Osteoblast (primary cell): ENCODE data around the gene PBX1. TPM values are rescaled to one million over a fixed set of nuclear protein-coding genes. Genes with fewer than 3 reads are reported as not detected.
A peak's percentile ranks its signal among the peaks of the same experiment; 100 is the strongest.

Source experiments
- DNase-seq: peaks from one replicate; pipeline ENCODE4 v3.0.0; 2011; ENCODE audit warnings: low spot score, mixed read lengths; ENCODE audit not compliant: insufficient read length; ENCODE audit errors: missing footprints
- H2AFZ ChIP-seq: 2 replicates; pipeline ENCODE4 v1.6.0; 2011; ENCODE audit warnings: mild to moderate bottlenecking, low read length
- H3K27ac ChIP-seq: 2 replicates; pipeline ENCODE4 v1.5.1; 2011; ENCODE audit warnings: mild to moderate bottlenecking, low read depth, low read length, moderate library complexity
- H3K27me3 ChIP-seq: 2 replicates; pipeline ENCODE4 v1.6.0; 2012; ENCODE audit warnings: mild to moderate bottlenecking, control low read depth, inconsistent platforms, low read length, moderate library complexity; ENCODE audit not compliant: insufficient read depth
- H3K36me3 ChIP-seq: 2 replicates; pipeline ENCODE4 v1.5.1; 2011; ENCODE audit warnings: mild to moderate bottlenecking, low read length, control low read depth, moderate library complexity; ENCODE audit not compliant: insufficient read depth
- H3K4me1 ChIP-seq: 2 replicates; pipeline ENCODE4 v1.5.1; 2011; ENCODE audit warnings: mild to moderate bottlenecking, low read length, control low read depth, moderate library complexity; ENCODE audit not compliant: insufficient read depth
- H3K4me2 ChIP-seq: 2 replicates; pipeline ENCODE4 v1.6.0; 2011; ENCODE audit warnings: mild to moderate bottlenecking, low read length; ENCODE audit not compliant: insufficient read depth
- H3K4me3 ChIP-seq: fragments of 200-600 bp; sonication (generic); 3 replicates; pipeline ENCODE4 v1.5.1; 2012; ENCODE audit warnings: mild to moderate bottlenecking, low read length, inconsistent platforms; ENCODE audit not compliant: insufficient read depth
- H3K79me2 ChIP-seq: 2 replicates; pipeline ENCODE4 v1.6.0; 2012; ENCODE audit warnings: mild to moderate bottlenecking, low read length, control low read depth, inconsistent platforms; ENCODE audit not compliant: insufficient read depth
- H3K9me3 ChIP-seq: 2 replicates; pipeline ENCODE4 v1.5.1; 2011; ENCODE audit warnings: low read depth, low read length, control low read depth
- H4K20me1 ChIP-seq: 2 replicates; pipeline ENCODE4 v1.6.0; 2012; ENCODE audit warnings: mild to moderate bottlenecking, low read length, control low read depth; ENCODE audit not compliant: insufficient read depth
- total RNA-seq: library from RNA; depleted of rRNA; stranded (reverse); fragments of >200 nt; gene quantifications from 2 replicates; pipeline ENCODE4 v1.2.3, GENCODE V29; 2012
- TF ChIP-seq, protein P1 (sequence below): IDR thresholded peaks from 2 replicates; pipeline ENCODE4 v1.5.1; 2011; ENCODE audit warnings: mild to moderate bottlenecking, low read depth, low read length, moderate library complexity; ENCODE audit errors: extremely low read depth

The PBX1 gene
- total RNA-seq, 1 donor: 10.1 TPM

DNA sequence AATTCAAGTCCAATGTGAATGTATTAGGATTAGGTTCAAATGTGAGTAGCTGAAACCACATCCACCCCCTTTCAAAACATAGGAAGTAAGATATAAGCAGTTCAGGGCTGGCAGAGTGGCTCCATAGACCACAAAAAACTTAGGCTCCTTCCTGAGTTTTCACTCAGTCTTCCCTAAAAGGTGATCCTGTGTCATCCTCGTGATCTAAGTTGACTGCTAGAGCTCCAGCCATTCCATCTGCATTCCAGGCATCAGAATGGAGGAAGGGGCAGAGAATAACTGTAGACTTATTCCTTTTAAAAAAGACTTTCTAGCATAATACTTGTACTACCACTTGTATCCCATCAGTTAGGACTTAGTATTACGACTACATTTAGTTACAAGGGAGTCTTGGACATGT, 204.1 kb downstream of the PBX1 start:
- Histone ChIP-seq H3K4me2 (no peak overlapping the region), H3K4me1 (peaks cover 50% of the 10 kb centered on the region), H3K4me3 (no peak overlapping the region), H3K27ac (no peak overlapping the region), H3K79me2 (no peaks in the 10 kb centered on the region), H4K20me1 (no peaks in the 10 kb centered on the region), H3K36me3 (no peaks in the 10 kb centered on the region), H3K27me3 (no peaks in the 10 kb centered on the region), H3K9me3 (no peaks in the 10 kb centered on the region), H2AFZ (no peak overlapping the region)
- TF ChIP-seq, protein P1, sequence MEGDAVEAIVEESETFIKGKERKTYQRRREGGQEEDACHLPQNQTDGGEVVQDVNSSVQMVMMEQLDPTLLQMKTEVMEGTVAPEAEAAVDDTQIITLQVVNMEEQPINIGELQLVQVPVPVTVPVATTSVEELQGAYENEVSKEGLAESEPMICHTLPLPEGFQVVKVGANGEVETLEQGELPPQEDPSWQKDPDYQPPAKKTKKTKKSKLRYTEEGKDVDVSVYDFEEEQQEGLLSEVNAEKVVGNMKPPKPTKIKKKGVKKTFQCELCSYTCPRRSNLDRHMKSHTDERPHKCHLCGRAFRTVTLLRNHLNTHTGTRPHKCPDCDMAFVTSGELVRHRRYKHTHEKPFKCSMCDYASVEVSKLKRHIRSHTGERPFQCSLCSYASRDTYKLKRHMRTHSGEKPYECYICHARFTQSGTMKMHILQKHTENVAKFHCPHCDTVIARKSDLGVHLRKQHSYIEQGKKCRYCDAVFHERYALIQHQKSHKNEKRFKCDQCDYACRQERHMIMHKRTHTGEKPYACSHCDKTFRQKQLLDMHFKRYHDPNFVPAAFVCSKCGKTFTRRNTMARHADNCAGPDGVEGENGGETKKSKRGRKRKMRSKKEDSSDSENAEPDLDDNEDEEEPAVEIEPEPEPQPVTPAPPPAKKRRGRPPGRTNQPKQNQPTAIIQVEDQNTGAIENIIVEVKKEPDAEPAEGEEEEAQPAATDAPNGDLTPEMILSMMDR: no peak
- DNase-seq: no peak

DNA sequence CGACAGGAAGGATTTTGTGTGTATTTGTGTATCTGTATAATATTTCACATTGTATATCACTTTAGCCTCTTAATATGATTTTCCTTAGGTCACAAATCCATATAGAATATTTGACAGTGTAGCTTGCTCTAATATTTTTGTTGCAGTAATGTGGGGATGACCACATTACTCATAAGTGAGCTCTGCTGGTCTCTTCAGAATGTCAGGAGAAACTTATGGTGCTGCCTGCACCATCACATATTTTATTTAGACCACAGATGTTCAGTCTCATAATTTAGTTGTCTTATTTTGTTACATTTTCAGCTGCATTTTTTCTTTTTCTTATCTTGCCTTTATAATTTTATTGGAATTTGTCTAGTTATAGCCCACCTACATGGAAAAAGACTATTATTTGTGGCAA, 205.3 kb downstream of the PBX1 start:
- Histone ChIP-seq H3K9me3 (no peaks in the 10 kb centered on the region), H3K4me1 (peaks cover 54% of the 10 kb centered on the region), H3K36me3 (no peaks in the 10 kb centered on the region), H3K4me3 (no peak overlapping the region), H4K20me1 (no peaks in the 10 kb centered on the region), H3K79me2 (no peaks in the 10 kb centered on the region), H3K4me2 (no peak overlapping the region), H2AFZ (no peak overlapping the region), H3K27ac (peak overlapping the region; percentile 96), H3K27me3 (no peaks in the 10 kb centered on the region)
- TF ChIP-seq, protein P1: no peak
- no peak for DNase-seq

DNA sequence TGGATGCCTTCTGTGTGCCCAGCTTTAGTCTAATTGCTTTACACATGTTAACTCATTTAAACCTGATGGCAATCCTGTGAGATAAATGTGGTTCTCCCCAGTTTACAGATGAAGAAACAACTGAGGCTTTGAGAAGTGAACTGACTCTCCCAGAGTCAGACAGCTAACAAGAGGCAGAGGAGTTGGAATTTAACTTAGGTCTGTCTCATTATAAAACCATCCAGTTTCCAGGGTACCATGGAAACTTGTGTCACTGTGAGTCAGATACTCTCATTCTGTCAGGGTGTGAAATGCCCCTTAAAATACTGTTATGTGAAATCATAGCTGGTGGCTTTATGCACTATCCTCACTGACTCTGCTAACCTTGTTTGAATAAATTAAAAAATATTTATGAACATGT, 206.6 kb downstream of the PBX1 start:
- Histone ChIP-seq H4K20me1 (no peaks in the 10 kb centered on the region), H3K4me3 (no peak overlapping the region), H3K79me2 (no peaks in the 10 kb centered on the region), H3K9me3 (no peaks in the 10 kb centered on the region), H3K27me3 (no peaks in the 10 kb centered on the region), H3K36me3 (no peaks in the 10 kb centered on the region), H3K4me2 (peak overlapping the region; percentile 15), H3K4me1 (peaks cover 53% of the 10 kb centered on the region), H2AFZ (peak overlapping the region; percentile 4), H3K27ac (peak overlapping the region; percentile 96)
- TF ChIP-seq, protein P1: no peak
- peak; percentile 90 for DNase-seq

DNA sequence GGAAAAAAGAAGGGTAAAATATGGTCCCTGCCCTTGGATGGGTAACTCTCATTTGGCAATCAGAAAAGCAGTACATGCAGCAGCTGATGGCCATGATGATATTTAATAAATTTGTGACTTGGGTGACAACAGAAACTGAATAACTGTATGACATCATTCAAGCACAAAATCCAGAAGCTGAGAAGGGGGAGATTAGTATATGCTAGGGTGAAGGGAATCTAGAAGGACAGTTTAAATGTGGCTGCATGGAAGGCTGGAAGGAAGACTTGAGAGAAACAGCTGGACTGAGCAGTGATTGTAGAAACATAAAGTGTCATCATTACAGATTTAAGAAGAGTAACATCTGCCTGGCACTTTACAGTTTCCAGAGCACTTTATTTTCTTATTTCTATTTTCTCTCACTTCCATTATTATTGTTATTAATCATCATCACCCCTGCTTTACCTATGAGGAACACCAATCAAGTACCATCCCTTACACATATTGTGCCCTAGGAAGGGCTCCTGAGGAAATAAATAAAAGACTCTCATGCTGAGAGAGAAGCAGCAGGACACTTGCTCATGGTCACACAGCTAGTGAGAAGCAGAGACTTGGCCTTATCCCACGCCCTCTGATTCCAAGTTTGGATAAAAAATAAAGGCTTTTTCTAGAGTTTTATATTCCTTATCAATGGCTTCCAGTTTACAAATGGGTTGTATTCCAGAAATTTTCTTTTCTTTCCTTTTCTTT, 207.2 kb downstream of the PBX1 start:
- H4K20me1 ChIP-seq: no peaks in the 10 kb centered on the region
- H3K79me2 ChIP-seq: no peaks in the 10 kb centered on the region
- H3K36me3 ChIP-seq: no peaks in the 10 kb centered on the region
- DNase-seq: no peak
- H3K4me3 ChIP-seq: no peak overlapping the region
- no peaks in the 10 kb centered on the region for H3K27me3 ChIP-seq
- no peaks in the 10 kb centered on the region for H3K9me3 ChIP-seq
- H3K4me2 ChIP-seq: peak overlapping the region; percentile 15
- TF ChIP-seq, protein P1: no peak
- H3K27ac ChIP-seq: peak overlapping the region; percentile 96
- peaks cover 50% of the 10 kb centered on the region for H3K4me1 ChIP-seq
- H2AFZ ChIP-seq: peak overlapping the region; percentile 36
